Choroid plexus epithelial cell (primary cell): Measurements from ENCODE around the gene RBM17.
"Not testable (repeated sequence)": the region's sequence is repeated elsewhere in the genome, so short reads cannot be mapped to it uniquely, and the experiment has no call there.

Experiments
- DNase-seq: peaks from one replicate; pipeline ENCODE4 v3.0.0-alpha.2; 2010; ENCODE audit warnings: low read depth
- H3K4me3 ChIP-seq: 2 replicates; pipeline ENCODE4 v1.5.1; 2011; ENCODE audit warnings: low read depth, mild to moderate bottlenecking, control low read depth, low read length, moderate library complexity
- CTCF ChIP-seq: conservative IDR thresholded peaks from 2 replicates; pipeline ENCODE4 v1.5.1; 2011; ENCODE audit warnings: low read depth, mild to moderate bottlenecking, control low read depth, inconsistent platforms, low read length, moderate library complexity

Gene RBM17

GRCh38 chr10:6088721-6089333 lies at the start of gene RBM17:
RBM17 (plus strand) TSS chr10:6089034; CDS start chr10:6097066, 8,032 bp downstream.
- peak within 1 kb of the TSS; percentile 87 for H3K4me3 ChIP-seq
- peak; percentile 93 for TF ChIP-seq CTCF
- DNase-seq = peak; percentile 98

GRCh38 chr10:6039711-6040110 lies 49.1 kb upstream of the RBM17 start:
- no peak for DNase-seq
- H3K4me3 ChIP-seq = no peak overlapping the region
- TF ChIP-seq CTCF = no peak

GRCh38 chr10:6040205-6040604 lies 48.6 kb upstream of the RBM17 start:
- no peak for TF ChIP-seq CTCF
- no peak for DNase-seq
- H3K4me3 ChIP-seq = no peak overlapping the region

GRCh38 chr10:6043377-6043776 lies 45.5 kb upstream of the RBM17 start:
- not testable (repeated sequence) for H3K4me3 ChIP-seq, DNase-seq

- no peak for DNase-seq
- no peak overlapping the region for H3K4me3 ChIP-seq
- no peak for TF ChIP-seq CTCF
These were observed 44.8 kb upstream of the RBM17 start for GRCh38 chr10:6044060-6044459.

GRCh38 chr10:6044751-6045313 lies 44.0 kb upstream of the RBM17 start:
- no peak for TF ChIP-seq CTCF
- H3K4me3 ChIP-seq = no peak overlapping the region
- no peak for DNase-seq

- no peak overlapping the region for H3K4me3 ChIP-seq
- TF ChIP-seq CTCF = no peak
- DNase-seq = no peak
These were observed 43.5 kb upstream of the RBM17 start for GRCh38 chr10:6045314-6045848.
